IPS-18c (cell line): ENCODE data around the gene ZNF205.

Experiments used
- H3K4me3 ChIP-seq: 2 replicates; pipeline ENCODE4 v1.7.0; 2013; ENCODE audit warnings: low read depth, mild to moderate bottlenecking, low read length, moderate library complexity; ENCODE audit not compliant: insufficient read depth
- H3K9me3 ChIP-seq: one replicate; pipeline ENCODE4 v1.6.1; 2013; ENCODE audit warnings: mild to moderate bottlenecking, low read length, moderate library complexity; ENCODE audit not compliant: control insufficient read depth, insufficient read depth

ZNF205 gene

GRCh38 chr16:3119701-3120408, 7.5 kb downstream of the ZNF205 start:
- no peak overlapping the region for H3K4me3 ChIP-seq
- H3K9me3 ChIP-seq = no peaks in the 10 kb centered on the region

DNA sequence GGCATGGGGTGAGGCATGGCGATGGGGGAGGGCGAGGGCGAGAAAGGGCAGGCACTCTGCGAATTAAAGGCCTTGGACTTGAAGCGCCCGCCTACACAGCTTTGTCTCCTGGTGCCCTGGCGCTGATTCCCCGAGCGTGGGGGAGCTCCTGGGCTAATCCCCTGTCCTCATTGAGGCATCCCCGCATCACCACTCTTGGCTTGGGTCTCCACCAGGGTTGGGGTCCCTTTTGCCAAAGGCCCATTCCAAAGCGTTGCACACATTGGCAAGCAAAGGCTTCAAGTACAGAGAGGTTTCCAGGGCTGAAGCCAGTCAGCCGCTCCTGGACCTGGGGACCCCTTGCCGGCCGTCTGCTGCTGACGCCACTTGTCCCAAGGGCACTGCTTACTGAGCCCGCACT, 8.0 kb downstream of the ZNF205 start:
- Histone ChIP-seq H3K9me3 (no peaks in the 10 kb centered on the region), H3K4me3 (no peak overlapping the region)

DNA sequence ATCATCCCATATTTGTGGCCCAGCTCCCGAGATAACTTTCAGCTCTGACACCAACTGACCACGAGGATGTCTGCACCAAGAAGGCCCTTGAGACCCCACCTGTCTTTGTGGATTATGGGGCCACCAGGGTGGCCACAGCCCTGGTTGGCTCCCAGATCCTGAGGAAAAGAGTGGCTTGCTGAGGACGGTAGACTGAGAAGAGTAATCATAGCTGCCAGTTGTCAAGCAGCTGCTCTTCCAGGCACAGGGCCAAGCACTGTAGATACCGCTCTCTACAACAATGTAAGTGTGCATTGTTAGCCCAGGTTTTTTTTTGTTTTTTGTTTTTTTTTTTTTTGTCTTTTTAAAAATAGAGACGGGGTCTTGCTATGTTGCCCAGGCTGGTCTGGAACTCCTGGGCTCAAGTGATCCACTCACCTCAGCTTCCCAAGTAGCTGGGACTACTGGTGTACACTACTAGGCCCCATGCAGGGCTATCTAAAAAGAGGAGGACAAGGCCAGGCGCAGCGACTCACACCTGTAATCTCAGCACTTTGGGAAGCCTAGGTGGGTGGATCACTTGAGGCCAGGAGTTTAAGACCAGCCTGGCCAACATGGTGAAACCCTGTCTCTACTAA, 9.6 kb downstream of the ZNF205 start:
- no peak overlapping the region for H3K4me3 ChIP-seq
- H3K9me3 ChIP-seq = no peaks in the 10 kb centered on the region

GRCh38 chr16:3122926-3123570, 10.7 kb downstream of the ZNF205 start:
- no peaks in the 10 kb centered on the region for H3K9me3 ChIP-seq
- H3K4me3 ChIP-seq = peak overlapping the region; percentile 80; the same call in 1 of the 2 replicates

GRCh38 chr16:3123986-3124886, 11.8 kb downstream of the ZNF205 start:
- H3K4me3 ChIP-seq = peak overlapping the region; percentile 80

DNA sequence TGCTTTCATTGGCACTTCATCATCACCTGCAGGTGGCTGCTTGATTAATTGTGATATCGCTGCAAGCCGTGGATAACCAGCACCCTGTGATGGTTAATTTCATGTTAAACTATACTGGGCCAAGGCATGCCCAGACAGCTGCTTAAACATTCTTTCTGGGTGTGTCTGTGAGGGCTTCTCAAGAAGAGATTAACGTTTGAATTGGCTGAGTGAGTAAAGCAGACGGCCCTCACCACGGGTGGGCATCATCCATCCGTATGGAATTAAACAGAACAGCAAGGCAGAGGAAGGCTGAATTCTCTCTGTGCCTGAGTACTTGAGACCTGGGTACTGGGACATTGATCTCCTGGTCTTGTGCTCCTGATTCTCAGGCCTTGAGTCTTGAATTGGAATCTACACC, 15.4 kb downstream of the ZNF205 start:
- Histone ChIP-seq H3K9me3 (no peaks in the 10 kb centered on the region), H3K4me3 (no peak overlapping the region)

More at GRCh38 chr16:3123986-3124886, 11.8 kb downstream of the ZNF205 start:
- H3K9me3 ChIP-seq = no peaks in the 10 kb centered on the region

DNA sequence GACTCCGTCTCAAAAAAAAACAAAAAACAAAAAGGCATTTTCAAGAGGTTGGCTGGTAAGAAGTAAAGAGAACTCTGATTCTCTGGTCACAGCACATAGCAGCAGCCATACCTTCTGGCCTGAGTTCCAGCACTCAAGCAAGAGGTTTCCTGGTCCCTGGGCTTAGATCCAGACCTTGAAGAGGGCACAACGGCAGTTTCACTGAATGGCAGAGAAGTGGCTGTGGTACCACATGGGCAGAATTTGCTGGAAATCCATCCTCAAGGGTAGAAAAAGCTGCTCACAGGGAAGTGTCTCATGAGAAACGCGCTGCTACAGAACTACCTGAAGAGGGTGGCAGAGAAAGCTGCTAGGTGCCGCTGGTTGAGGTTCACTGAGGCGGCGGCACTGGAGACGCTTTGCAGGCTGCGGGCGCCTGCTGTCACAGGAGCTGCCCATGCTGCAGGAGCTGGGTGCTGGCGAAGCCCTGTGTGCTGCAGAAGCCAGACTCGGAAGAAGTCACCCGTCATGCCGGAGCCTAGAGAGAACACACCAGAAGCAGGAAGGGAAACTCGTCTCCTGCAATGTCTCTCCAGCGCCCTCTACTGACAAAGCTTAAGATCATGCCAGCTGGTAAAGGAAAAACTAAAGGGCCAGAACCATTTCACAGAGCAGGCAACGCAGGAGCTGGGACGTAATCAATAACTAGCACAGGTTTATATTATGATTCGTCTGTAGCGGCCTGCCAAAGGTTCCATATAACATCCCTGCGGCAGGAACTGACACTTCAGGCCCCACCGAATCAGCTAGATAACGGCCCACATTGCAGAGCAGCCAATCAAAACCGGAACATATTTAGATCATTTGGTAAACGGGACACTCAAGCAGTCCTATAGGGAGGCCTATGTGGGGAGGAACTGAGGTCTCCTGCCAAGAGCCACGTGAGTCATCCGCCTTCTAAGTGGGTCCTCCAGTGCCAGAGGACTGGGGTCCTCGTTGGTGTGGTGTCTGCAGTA, 17.0 kb downstream of the ZNF205 start:
- Histone ChIP-seq H3K4me3 (peak overlapping the region; percentile 40), H3K9me3 (no peaks in the 10 kb centered on the region)

DNA sequence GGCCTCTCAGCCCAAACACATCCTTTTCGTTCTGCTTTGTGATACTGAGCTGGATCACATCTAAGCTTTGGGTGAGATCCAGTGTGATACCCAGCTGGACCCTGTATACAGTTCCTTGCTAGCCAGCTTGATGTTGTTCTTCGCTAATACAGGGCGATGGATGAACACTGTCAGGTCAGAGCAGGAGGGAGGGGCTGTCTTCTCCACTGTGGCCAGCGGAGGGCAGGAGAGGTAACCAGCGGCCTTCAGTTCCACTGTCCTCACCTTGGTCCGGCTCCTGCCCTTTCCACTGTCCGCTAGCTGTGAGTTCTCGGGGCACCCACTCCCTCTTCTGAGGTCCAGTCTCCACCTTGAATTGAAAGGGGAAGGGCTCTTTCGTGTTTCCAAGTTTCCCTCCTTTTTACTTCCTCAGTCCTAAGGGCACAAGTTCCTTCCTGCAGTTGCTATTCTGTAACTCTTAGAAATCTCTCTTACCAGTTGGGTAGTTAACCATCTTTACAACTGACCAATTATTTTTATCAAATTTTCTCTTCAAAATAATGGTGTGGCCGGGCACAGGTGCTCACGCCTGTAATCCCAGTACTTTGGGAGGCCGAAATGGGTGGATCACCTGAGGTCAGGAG, 19.5 kb downstream of the ZNF205 start:
- Histone ChIP-seq H3K9me3 (no peaks in the 10 kb centered on the region), H3K4me3 (no peak overlapping the region)

- no peaks in the 10 kb centered on the region for H3K9me3 ChIP-seq
- H3K4me3 ChIP-seq = peak overlapping the region; percentile 99
Observed at GRCh38 chr16:3133844-3134243, 21.5 kb downstream of the ZNF205 start.

DNA sequence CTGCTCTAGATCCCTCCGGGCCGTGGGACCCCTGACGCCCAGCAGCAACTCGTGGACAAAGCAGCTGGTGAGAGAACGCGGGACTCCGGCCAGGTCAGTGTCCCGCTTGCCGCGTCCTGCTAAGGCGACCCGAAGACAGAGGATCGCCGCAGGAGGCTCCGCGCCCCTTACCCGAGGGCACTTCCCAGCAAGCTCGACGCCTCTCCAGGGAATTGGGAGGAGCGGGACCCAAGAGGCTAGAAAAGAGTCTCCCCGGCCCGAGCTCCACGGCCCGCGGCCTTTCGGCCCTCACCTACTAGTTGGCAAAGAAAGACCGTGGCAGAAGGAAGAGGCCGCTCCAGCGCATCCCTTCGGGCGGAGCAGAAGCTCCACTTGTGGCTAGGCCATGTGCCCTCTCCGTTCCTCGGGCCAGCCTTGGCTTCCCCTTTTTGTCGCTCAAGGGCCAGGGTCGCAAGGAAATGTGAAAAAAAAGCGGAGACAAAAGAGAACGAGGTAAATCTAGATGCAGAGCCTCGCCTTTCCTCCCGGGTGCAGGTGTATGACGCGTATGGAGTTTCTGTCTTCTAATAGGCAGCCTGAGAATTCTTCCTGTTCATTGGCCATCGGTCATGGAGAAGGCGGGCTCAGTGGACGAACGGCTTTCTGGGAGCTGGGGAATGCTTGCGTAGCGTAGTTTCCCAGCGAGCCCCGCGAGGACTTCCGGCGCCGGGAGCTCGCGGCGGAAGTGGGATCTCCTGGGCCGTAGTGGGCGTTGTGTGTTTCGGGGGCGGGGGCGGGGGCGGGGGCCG, 22.1 kb downstream of the ZNF205 start, which contains the start of gene ZNF213:
Gene ZNF213, plus strand, starts transcription at position 692 of the 788 bp plus-strand sequence. CDS start 2,252 bp downstream, outside the sequence.
- Histone ChIP-seq H3K9me3 (no peaks in the 10 kb centered on the region), H3K4me3 (peak within 1 kb of the TSS; percentile 99)

GRCh38 chr16:3135126-3135715, 22.8 kb downstream of the ZNF205 start:
- H3K4me3 ChIP-seq = peak overlapping the region; percentile 91
- H3K9me3 ChIP-seq = no peaks in the 10 kb centered on the region

DNA sequence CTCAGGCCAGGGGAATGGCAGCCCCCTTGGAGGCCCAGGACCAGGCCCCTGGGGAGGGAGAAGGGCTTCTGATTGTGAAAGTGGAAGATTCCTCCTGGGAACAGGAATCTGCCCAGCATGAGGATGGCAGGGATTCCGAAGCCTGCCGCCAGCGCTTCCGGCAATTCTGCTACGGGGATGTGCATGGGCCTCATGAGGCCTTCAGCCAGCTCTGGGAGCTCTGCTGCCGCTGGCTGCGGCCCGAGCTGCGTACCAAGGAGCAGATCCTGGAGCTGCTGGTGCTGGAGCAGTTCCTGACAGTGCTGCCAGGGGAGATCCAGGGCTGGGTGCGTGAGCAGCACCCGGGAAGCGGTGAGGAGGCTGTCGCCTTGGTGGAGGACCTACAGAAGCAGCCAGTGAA, 24.9 kb downstream of the ZNF205 start:
- no peaks in the 10 kb centered on the region for H3K9me3 ChIP-seq
- no peak overlapping the region for H3K4me3 ChIP-seq

DNA sequence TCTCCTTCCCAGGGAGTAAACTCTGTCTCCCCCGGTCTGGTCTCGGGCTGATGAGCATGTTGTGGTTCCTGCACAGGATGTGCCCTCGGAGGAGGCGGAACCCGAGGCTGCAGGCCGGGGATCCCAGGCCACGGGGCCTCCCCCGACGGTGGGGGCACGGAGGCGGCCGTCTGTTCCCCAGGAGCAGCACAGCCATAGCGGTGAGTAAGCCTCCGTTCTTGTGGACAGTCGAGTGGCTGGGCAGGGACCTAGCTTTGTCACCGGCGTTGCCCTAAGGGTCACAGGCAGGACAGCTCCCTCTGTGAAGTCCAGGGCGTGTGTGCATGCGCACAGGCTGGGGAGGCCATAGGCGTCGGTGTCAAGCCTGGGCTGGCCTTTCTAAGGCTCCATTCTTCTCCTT, 26.0 kb downstream of the ZNF205 start:
- H3K9me3 ChIP-seq = no peaks in the 10 kb centered on the region
- H3K4me3 ChIP-seq = no peak overlapping the region

DNA sequence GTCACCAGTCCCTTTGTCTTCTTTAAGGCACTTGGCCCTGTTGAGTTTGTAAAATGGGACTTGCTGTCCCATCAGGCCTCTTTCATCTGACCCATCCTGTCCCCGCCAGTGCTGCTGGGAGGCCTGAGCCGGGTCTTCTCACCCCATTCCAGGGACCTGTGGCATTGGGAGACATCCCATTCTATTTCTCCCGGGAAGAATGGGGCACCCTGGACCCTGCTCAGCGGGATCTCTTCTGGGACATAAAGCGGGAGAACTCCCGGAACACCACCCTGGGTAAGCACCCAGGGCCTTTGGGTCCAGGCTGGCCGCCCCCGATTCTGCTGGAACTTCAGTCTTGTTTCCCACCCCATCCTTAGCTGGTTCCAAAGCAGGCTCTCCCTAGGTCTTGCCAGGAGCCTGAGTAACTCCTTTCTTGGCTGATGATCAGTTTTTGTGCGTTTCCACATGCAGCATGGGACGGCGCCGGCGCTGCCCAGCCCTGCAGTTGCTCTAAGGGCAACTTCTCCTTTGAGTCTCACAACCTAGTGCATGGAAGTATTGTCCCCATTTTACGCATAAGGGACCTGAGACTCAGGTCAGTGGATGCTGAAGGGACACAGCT, 26.5 kb downstream of the ZNF205 start:
- H3K9me3 ChIP-seq = no peaks in the 10 kb centered on the region
- no peak overlapping the region for H3K4me3 ChIP-seq
